Activated CD8-positive, alpha-beta memory T cell treated with anti-CD3 and anti-CD28 coated beads for 48 hours (primary cell): ENCODE data around the gene UTP11.

Source experiments
- DNase-seq, 3 experiments: peaks; one replicate each; pipeline ENCODE4 v3.0.0-alpha.2; 2020; ENCODE audit warnings: low read depth in 2 of 3, low spot score in 2 of 3

UTP11 gene

DNA sequence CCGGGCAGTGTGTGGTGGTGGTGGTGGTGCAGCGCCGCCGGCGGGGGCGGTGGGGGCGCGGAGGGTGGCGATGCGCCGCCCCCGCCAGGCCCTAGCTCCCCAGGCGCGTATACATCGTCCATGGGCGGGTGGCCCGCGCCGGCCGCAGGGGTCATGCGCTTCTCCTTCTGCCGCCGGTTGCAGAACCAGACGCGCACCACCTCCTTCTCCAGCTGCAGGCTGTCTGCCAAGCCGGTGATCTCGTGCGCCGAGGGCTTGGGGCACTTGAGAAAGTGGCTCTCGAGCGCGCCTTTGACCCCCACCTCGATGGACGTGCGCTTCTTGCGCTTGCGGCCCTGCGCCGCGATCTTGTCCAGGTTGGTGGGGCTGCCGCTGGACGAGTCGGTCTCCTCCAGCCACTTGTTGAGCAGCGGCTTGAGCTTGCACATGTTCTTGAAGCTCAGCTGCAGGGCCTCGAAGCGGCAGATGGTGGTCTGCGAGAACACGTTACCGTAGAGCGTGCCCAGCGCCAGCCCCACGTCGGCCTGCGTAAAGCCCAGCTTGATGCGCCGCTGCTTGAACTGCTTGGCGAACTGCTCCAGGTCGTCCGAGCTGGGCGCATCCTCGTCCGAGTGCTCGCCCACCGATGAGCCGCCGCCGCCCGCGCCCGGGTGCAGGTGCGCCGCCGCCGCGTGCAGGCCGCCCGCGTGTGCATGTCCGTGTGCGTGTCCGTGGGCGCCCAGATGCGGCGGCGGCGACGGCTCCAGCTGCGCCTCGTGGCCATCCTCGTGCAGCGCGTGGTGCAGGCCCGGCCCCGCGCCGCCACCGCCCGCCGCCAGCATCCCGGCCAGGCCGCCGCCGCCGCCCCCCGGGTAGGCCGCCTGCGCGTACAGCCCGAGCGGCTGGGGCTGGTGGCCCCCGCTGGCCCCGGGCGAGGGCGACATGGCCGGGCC is 33.1 kb downstream of the UTP11 start:
- no peak for DNase-seq

DNA sequence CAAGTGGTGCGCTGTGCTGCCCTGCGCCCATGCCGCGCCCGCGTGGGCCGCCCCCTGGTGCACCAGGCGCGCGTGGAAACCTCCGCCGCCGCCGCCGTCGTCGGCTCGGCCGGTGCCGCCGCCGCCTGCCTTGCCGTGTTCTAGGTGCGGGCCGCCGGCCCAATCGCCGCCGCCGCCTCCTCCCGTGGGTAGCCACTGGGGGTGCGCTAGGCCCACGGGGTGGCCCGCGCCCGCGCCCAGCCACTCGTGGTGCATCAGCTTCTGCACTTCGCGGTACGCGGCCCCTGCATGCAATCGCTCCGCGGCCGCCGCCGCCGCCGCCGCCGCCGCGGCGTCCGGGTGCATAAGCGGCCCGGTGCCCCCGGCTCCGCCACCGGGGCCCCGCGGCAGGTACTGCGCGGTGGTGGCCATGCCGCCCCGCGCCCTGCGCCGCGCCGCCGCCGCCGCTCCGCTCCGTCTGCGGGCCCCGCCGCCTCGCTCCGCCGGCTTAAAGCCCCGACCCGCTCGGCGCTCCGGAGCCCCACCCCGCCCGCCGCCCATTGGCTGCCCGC is 33.9 kb downstream of the UTP11 start, which contains the start of gene POU3F1:
TSS of gene POU3F1 (minus strand) at position 461 of the 551 bp plus-strand sequence. CDS start at position 411, 50 bp downstream.
- DNase-seq: no peak

GRCh38 chr1:38046884-38047602 is 34.5 kb downstream of the UTP11 start:
- DNase-seq: peak in 2 of 3 experiments; percentile 43 to 61

- no peak for DNase-seq
These were observed 35.1 kb downstream of the UTP11 start for GRCh38 chr1:38047603-38048141.

- DNase-seq: no peak
These were observed 38.0 kb downstream of the UTP11 start for GRCh38 chr1:38050397-38051078.

- no peak for DNase-seq
These were observed 38.6 kb downstream of the UTP11 start for GRCh38 chr1:38051079-38051543.

GRCh38 chr1:38052750-38053415 is 40.3 kb downstream of the UTP11 start:
- no peak for DNase-seq

- no peak for DNase-seq
These were observed 41.0 kb downstream of the UTP11 start for GRCh38 chr1:38053416-38054091.

GRCh38 chr1:38055398-38055797 is 42.9 kb downstream of the UTP11 start:
- DNase-seq: no peak

- no peak for DNase-seq
These were observed 43.4 kb downstream of the UTP11 start for GRCh38 chr1:38055965-38056364.

- no peak for DNase-seq
These were observed 47.2 kb downstream of the UTP11 start for GRCh38 chr1:38059635-38060250.

DNA sequence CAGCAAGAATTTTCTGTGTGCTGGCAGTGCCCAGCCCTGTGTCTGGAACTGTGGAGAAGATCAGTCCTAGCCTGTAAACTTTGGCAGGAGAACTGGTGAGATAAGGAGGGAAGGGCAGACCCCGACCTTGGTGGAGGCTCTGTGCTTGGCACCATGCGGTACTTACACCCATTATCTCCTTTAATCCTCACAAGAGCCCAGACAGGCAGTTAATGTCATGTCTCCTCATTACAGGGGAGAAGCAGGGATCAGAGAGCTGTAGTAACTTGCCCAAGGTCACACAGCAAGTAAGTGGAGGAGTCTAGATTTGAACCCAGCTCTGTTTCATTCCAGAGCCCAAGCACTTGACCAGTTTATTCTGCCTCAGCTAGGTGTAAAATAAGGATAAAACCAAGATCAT is 48.0 kb downstream of the UTP11 start:
- DNase-seq: no peak

DNA sequence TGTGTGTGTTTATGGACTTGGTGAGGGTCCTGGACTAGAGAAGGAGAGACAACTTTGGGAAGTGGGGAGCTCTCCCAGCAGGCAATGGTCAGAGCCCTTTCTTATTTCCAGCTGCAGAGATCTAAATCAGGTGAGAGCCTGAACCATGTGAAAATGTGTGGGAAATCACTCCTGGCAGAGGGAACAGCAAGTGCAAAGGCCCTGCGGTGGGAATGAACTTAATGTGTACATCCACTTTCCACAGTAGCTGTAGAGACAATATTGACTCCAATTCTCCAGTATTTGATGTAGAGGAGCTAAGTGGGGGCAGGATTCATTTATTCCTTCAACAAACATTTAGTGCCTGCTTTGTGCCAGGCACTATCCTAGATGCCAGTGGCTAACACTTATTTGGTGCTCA is 48.8 kb downstream of the UTP11 start:
- no peak for DNase-seq

DNA sequence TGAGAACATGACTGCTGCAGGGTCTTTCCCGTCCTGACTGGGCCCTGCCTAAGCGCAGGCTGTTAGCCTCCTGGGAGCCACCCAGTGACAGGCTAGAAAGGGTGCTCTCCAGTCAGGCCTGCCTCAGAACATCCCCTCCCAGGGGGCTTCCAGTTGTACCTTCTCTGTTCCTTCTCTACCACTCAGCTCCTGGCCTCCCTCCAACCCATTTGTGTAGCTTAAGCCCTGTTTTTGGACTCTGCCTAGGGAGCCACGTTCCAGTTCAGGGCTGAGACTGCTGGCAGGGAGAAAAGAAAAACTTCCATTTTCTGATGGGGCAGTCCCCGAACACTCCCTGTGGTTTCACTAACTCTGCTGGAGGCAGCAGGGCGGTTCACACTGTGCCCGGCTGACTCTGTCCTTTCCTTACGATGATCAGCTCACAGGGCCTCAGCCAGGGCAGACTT is 49.4 kb downstream of the UTP11 start:
- no peak for DNase-seq

- no peak for DNase-seq
These were observed 50.1 kb downstream of the UTP11 start for GRCh38 chr1:38062361-38063288.

- no peak for DNase-seq
These were observed 51.1 kb downstream of the UTP11 start for GRCh38 chr1:38063616-38064015.

DNA sequence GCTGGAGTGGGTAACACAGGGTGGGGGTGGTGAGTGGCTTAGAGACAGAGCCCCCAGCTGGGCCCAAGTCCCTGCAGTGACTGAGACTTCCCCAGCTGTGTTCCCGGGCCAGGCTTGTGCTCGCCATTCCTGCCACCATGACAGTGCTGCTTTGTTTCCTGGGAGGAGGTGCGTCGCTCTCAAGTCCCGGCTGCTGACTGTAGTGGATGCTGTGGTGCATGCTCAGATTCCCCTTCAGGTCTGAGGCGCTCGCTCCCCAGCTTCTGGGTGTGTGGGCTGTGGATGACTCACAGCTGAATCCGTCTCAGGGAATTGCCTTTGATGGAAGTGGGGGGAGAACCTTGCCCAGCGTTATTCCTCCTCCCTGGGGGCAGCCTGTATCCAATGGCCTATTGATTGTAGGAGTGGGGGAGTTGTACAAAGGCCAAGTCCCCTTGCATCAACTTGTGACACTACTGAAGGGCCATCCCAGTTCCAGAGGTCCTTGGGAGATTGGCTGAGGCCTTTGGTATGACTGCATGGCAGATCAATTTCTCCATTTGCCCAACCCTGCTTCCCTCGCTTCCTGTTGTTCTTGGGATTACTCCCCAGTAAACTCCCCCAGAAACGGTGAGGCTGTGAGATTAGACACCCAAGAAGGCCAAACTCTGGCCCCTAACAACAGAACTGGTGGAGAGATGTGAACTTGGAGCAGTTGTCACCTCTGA is 51.8 kb downstream of the UTP11 start:
- DNase-seq: no peak
